Astrocyte (in vitro differentiated cells and primary cell): Measurements from ENCODE around the gene SCN1B.
"Not testable (repeated sequence)": the region's sequence is repeated elsewhere in the genome, so short reads cannot be mapped to it uniquely, and the experiment has no call there.

Experiments used
- EZH2 ChIP-seq: IDR thresholded peaks from 2 replicates; pipeline ENCODE4 v1.6.1; 2012; ENCODE audit warnings: mild to moderate bottlenecking, low read length, inconsistent platforms; ENCODE audit not compliant: insufficient read depth
- TF ChIP-seq, protein P1 (sequence below): IDR thresholded peaks from 2 replicates; pipeline ENCODE4 v1.5.1; 2011; ENCODE audit warnings: low read depth, mild to moderate bottlenecking, inconsistent platforms, low read length, moderate library complexity; ENCODE audit not compliant: insufficient read depth

DNA sequence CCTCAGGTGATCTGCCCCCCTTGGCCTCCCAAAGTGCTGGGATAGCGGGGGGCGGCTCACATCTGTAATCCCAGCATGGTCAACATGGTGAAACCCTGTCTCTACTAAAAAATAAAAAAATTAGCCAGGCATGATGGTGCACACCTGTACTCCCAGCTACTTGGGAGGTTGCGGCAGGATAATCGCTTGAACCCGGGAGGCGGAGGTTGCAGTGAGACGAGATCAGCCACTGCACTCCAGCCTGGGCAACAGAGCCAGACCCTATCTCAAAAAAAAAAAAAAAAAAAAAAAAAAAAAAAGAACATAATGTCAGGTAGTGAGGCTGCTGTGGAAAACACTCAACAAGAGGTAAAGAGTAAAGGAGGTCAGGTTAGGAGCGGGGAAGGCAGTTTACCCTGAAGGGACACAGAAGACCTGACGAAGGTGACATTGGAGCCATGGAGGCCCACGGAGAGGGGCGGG lies 964 bp upstream of the SCN1B start:
- TF ChIP-seq, protein P1, sequence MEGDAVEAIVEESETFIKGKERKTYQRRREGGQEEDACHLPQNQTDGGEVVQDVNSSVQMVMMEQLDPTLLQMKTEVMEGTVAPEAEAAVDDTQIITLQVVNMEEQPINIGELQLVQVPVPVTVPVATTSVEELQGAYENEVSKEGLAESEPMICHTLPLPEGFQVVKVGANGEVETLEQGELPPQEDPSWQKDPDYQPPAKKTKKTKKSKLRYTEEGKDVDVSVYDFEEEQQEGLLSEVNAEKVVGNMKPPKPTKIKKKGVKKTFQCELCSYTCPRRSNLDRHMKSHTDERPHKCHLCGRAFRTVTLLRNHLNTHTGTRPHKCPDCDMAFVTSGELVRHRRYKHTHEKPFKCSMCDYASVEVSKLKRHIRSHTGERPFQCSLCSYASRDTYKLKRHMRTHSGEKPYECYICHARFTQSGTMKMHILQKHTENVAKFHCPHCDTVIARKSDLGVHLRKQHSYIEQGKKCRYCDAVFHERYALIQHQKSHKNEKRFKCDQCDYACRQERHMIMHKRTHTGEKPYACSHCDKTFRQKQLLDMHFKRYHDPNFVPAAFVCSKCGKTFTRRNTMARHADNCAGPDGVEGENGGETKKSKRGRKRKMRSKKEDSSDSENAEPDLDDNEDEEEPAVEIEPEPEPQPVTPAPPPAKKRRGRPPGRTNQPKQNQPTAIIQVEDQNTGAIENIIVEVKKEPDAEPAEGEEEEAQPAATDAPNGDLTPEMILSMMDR: not testable (repeated sequence)
- TF ChIP-seq EZH2: not testable (repeated sequence)
